Activated naive CD8-positive, alpha-beta T cell treated with anti-CD3 and anti-CD28 coated beads, Interleukin-2, amount 50 U/mL, for 24 hours (primary cell): ENCODE measurements around the gene HES1.

Experiments used
- ATAC-seq: fragments of 150-1000 bp; cut with Tn5 transposase; one replicate; pipeline ENCODE4 v1.10.0; 2021
- DNase-seq: peaks from one replicate; pipeline ENCODE4 v3.0.0; 2021
- H3K27ac Mint-ChIP-seq: one replicate; pipeline ENCODE4 v1.8.0; 2021; ENCODE audit warnings: mild to moderate bottlenecking, mixed read lengths
- H3K27me3 Mint-ChIP-seq: one replicate; pipeline ENCODE4 v1.8.0; 2021; ENCODE audit warnings: mixed read lengths
- H3K36me3 Mint-ChIP-seq: one replicate; pipeline ENCODE4 v1.8.0; 2021; ENCODE audit warnings: low read depth, mixed read lengths
- H3K4me1 Mint-ChIP-seq: one replicate; pipeline ENCODE4 v1.8.0; 2021; ENCODE audit warnings: mixed read lengths
- H3K4me3 Mint-ChIP-seq: one replicate; pipeline ENCODE4 v1.8.0; 2021; ENCODE audit warnings: mild to moderate bottlenecking, moderate library complexity, mixed read lengths
- H3K9me3 Mint-ChIP-seq: one replicate; pipeline ENCODE4 v1.8.0; 2021; ENCODE audit warnings: mixed read lengths

HES1 gene

GRCh38 chr3:194174980-194175379 lies 39.0 kb downstream of the HES1 start:
- H3K27ac Mint-ChIP-seq, result no peak overlapping the region
- H3K9me3 Mint-ChIP-seq, result no peaks in the 10 kb centered on the region
- ATAC-seq (no peak), DNase-seq (no peak)
- H3K4me1 Mint-ChIP-seq, result no peaks in the 10 kb centered on the region
- H3K27me3 Mint-ChIP-seq, result peaks cover 2% of the 10 kb centered on the region
- H3K4me3 Mint-ChIP-seq, result no peak overlapping the region
- no peaks in the 10 kb centered on the region for H3K36me3 Mint-ChIP-seq

DNA sequence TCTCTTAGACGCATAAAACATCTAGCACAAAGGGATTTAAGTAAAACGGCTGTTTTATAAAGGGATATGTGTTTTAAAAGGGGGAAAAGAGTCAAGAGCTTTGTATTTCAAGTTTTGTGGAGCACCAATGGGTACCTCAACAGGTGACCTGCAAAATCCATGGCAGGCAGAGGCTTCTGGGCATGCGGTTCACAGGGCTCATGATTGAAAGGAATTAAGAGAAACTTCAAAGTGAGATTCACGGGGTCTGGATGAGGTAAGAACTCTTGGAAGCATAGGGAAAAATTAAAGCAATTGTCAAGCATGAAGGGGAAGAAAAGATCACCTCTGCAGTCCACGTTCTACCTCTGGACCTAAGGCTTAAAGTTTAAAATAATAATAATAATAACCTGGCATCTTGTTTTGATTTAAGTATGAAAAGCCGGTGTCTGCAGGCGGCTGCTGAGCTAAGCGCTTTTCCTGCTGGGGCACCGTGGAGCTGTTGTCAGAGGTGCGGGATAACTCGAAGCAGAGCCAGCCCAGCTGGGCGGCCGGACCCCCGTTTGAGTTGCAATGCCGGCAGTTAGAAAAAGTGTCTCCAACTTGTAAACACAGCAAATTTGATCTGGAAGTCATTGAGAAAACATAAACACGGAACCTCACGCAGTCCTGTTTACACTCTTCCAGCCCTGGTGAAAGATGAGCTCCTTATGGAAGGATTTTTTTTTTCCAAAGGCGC lies 40.5 kb downstream of the HES1 start:
- no peak for ATAC-seq
- no peak for DNase-seq
- H3K36me3 Mint-ChIP-seq, result no peaks in the 10 kb centered on the region
- H3K27me3 Mint-ChIP-seq, result peaks cover 2% of the 10 kb centered on the region
- no peak overlapping the region for H3K4me3 Mint-ChIP-seq
- no peaks in the 10 kb centered on the region for H3K9me3 Mint-ChIP-seq
- H3K27ac Mint-ChIP-seq, result no peak overlapping the region
- no peaks in the 10 kb centered on the region for H3K4me1 Mint-ChIP-seq

DNA sequence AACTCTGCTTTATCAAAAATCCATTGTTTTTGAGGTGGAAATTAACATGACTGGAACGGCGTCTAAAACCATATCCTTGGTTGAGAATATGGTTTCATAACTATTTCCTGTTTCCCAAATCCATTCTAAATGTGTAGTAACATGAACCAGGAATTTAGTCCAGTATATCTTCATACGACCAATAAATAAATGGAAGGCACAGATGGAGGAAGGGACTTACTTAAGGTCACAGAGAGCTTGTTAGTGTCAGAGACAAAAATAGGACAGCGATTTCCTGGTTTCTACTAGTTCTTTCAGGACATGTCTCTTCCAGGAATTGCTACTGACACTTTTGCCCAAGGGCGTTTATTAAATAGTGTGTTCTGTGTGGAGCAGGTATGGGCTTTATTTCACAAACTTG lies 41.2 kb downstream of the HES1 start:
- Mint-ChIP-seq H3K4me3 (no peak overlapping the region), H3K4me1 (no peaks in the 10 kb centered on the region), H3K27me3 (peaks cover 2% of the 10 kb centered on the region), H3K27ac (no peak overlapping the region), H3K36me3 (no peaks in the 10 kb centered on the region), H3K9me3 (no peaks in the 10 kb centered on the region)
- DNase-seq (no peak), ATAC-seq (no peak)

DNA sequence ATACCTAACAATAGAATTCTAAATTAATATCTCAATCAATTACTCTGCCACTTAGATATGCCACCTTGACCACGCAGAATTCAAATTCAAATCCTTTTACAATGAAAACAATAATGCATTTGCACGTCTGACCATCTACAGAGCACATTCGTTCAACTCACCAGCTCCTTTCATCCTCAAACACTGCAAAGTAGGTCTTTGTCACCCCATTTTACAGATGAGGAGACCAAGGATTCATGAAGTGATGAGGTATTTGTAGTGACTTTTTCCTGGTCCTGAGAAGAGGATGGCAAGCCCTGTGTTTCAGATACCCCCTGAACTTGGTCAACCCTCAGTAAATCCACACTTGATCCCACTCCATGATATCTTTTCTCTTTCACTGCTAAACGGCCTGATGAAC lies 42.2 kb downstream of the HES1 start:
- Mint-ChIP-seq H3K36me3 (no peaks in the 10 kb centered on the region), H3K4me3 (no peak overlapping the region), H3K4me1 (no peaks in the 10 kb centered on the region), H3K27me3 (no peaks in the 10 kb centered on the region), H3K27ac (no peak overlapping the region), H3K9me3 (no peaks in the 10 kb centered on the region)
- ATAC-seq, result no peak
- DNase-seq, result no peak

- no peak overlapping the region for H3K27ac Mint-ChIP-seq
- no peaks in the 10 kb centered on the region for H3K4me1 Mint-ChIP-seq
- H3K36me3 Mint-ChIP-seq, result no peaks in the 10 kb centered on the region
- no peaks in the 10 kb centered on the region for H3K9me3 Mint-ChIP-seq
- no peaks in the 10 kb centered on the region for H3K27me3 Mint-ChIP-seq
- DNase-seq, result no peak
- H3K4me3 Mint-ChIP-seq, result no peak overlapping the region
- ATAC-seq, result no peak
These were observed 42.7 kb downstream of the HES1 start for GRCh38 chr3:194178669-194179068.

DNA sequence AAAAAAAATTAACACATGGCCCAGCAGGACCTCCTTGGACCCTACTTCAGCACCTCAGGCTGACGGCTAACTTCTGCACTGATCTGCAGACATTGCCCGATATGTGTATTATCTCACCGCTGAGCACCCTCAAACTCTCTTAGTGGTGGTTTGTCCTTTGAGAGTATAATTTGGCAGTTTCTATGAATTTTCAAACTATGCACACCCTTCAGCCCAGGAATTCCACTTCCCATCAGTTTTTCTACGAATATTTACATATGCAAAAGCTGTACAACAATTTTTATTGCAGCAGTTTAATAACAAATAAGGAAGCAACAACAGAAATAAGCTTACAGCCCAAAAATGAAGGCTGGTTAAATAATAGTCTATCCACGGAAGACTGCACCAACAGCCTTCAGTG lies 44.6 kb downstream of the HES1 start:
- H3K27me3 Mint-ChIP-seq, result no peaks in the 10 kb centered on the region
- no peak for DNase-seq
- H3K4me1 Mint-ChIP-seq, result no peaks in the 10 kb centered on the region

DNA sequence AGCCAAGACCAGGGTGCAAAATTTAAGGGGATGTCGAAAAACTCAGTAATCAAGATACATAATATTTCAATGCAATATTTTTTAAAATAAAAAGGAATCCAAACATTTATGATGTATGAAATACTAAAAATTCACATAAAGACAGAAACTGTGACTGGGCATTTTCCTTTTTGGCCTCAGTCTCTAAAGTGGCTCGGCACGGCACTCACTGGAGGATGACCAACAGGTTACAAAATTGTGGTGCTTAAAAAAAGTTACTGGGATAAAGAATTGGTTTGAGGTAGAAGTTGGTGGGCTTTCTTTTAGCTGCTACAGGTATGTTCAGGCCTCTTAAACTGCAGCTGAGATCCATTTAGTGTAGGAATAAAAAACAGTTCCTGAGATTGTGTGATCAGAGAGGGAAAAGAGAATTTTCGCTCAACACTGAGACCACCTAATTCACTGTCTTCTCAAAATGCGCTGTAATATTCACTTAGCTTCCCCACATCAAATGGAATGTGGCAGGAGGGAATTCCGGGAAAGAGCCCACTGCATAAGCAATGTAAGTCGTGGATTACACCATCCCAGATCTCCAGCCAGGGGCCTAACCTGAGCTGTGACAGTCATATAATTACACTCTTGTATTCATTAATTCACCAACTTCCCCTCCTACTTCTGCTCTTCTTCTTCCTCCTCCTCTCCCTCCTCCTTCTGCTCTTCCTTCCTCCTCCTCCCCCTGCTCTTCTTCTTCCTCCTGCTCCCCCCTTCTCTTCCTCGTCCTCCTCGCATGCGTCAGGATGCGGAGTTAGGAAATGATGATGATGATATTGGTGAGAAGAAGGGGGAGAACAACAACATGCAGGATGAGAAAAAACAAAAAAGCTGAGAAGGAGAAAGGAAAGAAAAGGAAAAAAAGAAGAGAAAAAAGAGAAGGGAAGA lies 45.9 kb downstream of the HES1 start:
- Mint-ChIP-seq H3K4me1 (no peaks in the 10 kb centered on the region), H3K36me3 (no peaks in the 10 kb centered on the region), H3K27me3 (no peaks in the 10 kb centered on the region), H3K4me3 (no peak overlapping the region), H3K27ac (peak overlapping the region; percentile 20), H3K9me3 (no peaks in the 10 kb centered on the region)
- ATAC-seq (no peak), DNase-seq (no peak)

More for the DNA sequence above, 44.6 kb downstream of the HES1 start:
- Mint-ChIP-seq H3K36me3 (no peaks in the 10 kb centered on the region), H3K4me3 (no peak overlapping the region), H3K27ac (no peak overlapping the region), H3K9me3 (no peaks in the 10 kb centered on the region)
- no peak for ATAC-seq

DNA sequence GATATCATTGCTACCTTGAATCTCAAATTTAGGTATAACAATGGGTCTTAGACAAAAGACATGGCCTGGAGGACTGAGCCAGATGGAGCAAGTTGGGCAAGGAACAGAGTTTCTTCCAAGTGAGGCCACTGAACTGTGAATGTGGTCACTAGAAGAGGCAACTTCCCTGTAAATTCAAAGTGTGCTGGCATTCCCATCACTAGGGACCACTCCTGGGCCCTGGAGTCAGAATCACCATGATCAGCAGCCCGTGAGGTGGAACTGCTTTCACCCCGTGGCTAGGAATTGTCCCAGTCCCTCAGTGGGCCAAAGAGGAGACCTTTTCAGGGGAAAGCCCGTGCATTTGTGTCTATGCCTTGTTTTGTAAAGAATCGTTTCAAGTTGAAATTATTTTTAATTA lies 47.3 kb downstream of the HES1 start:
- H3K27ac Mint-ChIP-seq, result no peak overlapping the region
- ATAC-seq (no peak), DNase-seq (no peak)
- H3K9me3 Mint-ChIP-seq, result no peaks in the 10 kb centered on the region
- H3K36me3 Mint-ChIP-seq, result no peaks in the 10 kb centered on the region
- H3K27me3 Mint-ChIP-seq, result no peaks in the 10 kb centered on the region
- H3K4me3 Mint-ChIP-seq, result no peak overlapping the region
- no peaks in the 10 kb centered on the region for H3K4me1 Mint-ChIP-seq

DNA sequence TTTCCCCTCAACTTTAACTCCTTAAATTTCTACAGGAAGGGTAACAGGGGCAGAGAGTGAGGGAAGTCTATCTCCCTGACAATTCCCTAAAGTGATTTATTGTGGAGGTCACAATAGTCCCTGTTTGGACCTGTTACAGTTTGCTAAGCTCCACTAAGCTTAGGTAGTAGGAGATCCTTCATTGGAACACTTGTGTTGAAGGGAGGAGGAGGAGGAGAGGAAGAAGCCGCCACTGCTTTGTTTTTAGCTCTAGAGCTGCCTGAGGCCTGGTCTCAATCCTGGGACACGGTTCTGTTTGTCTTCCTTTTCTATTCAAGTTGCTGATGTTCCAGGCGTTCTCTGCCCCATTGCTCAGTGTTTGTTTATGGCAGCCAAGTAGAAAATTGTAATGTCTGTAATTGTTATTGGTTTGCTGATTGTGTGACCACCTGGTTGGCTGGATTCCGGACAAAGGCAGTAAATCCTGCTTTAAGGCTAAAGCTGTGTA lies 48.4 kb downstream of the HES1 start:
- H3K4me3 Mint-ChIP-seq, result no peak overlapping the region
- H3K36me3 Mint-ChIP-seq, result no peaks in the 10 kb centered on the region
- no peak for DNase-seq
- H3K9me3 Mint-ChIP-seq, result no peaks in the 10 kb centered on the region
- no peak overlapping the region for H3K27ac Mint-ChIP-seq
- no peak for ATAC-seq
- H3K27me3 Mint-ChIP-seq, result no peaks in the 10 kb centered on the region
- H3K4me1 Mint-ChIP-seq, result no peaks in the 10 kb centered on the region

DNA sequence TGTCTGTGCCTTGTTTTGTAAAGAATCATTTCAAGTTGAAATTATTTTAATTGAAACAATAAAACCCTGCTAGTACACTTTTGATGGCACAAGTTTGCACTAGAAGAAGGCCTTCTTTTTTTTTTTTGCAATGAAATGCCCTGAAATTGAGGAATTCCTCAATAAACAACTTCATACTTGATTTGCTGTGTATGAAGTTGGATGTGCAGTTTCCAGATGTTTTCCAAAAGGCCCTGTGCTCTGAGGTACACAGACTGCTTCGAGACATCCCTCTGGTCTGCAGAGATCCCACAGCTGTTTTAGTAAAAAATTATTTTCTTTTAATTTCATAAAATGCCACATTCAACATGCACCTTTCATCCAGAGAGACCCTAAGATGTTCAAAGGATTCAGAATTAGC lies 48.9 kb downstream of the HES1 start:
- no peaks in the 10 kb centered on the region for H3K27me3 Mint-ChIP-seq
- no peak overlapping the region for H3K4me3 Mint-ChIP-seq
- ATAC-seq (no peak), DNase-seq (no peak)
- H3K4me1 Mint-ChIP-seq, result no peaks in the 10 kb centered on the region
- H3K36me3 Mint-ChIP-seq, result no peaks in the 10 kb centered on the region
- no peaks in the 10 kb centered on the region for H3K9me3 Mint-ChIP-seq
- H3K27ac Mint-ChIP-seq, result no peak overlapping the region

DNA sequence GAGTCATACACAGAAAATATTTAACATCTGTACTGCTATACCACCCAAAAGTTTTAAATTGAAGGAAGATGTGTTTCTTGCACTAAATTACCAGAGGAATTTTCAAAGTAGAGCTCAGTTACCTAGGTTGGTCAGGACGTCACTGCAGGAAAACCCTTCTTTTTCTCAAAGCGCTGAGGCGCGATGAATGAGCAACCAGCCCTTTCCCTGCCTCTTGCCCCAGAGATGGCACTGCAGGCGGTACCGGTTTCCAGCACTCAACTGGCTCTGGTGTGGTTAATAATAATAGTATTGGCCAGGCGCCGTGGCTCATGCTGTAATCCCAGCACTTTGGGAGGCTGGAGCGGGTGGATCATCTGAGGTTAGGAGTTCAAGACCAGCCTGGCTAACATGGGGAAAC lies 49.3 kb downstream of the HES1 start:
- Mint-ChIP-seq H3K36me3 (no peaks in the 10 kb centered on the region), H3K4me3 (no peak overlapping the region), H3K4me1 (no peaks in the 10 kb centered on the region), H3K9me3 (no peaks in the 10 kb centered on the region), H3K27ac (no peak overlapping the region), H3K27me3 (no peaks in the 10 kb centered on the region)
- ATAC-seq, result no peak
- DNase-seq, result no peak

GRCh38 chr3:194187233-194187944 lies 51.4 kb downstream of the HES1 start:
- DNase-seq (no peak), ATAC-seq (no peak)
- no peaks in the 10 kb centered on the region for H3K4me1 Mint-ChIP-seq
- H3K27ac Mint-ChIP-seq, result no peak overlapping the region
- no peak overlapping the region for H3K4me3 Mint-ChIP-seq
- no peaks in the 10 kb centered on the region for H3K36me3 Mint-ChIP-seq
- H3K27me3 Mint-ChIP-seq, result no peaks in the 10 kb centered on the region
- no peaks in the 10 kb centered on the region for H3K9me3 Mint-ChIP-seq
